B cell (primary cell): Measurements from ENCODE around the gene ATG7. TPM values are rescaled to one million over a fixed set of nuclear protein-coding genes. Genes with fewer than 3 reads are reported as not detected.

Source experiments
- ATAC-seq: fragments of 200-7000 bp; cut with Tn5 transposase; one replicate; pipeline ENCODE4 v1.10.0; 2021; ENCODE audit warnings: low read depth, mild to moderate bottlenecking, moderate number of reproducible peaks, moderate library complexity
- CTCF ChIA-PET: fragments of 350-600 bp; sonication (Branson Sonifier 250); formaldehyde crosslinking; loops from one replicate; lab custom pipeline; 2021; ENCODE audit warnings: antibody characterized with exemption, inconsistent platforms; lab: Charles Lee
- POLR2A ChIA-PET: fragments of 350-600 bp; sonication (Branson Sonifier 250); formaldehyde crosslinking; loops from one replicate; lab custom pipeline; 2021; ENCODE audit warnings: antibody characterized with exemption; lab: Charles Lee
- DNase-seq: peaks from one replicate; pipeline ENCODE4 v3.0.0; 2013
- H2AFZ ChIP-seq: 2 replicates; pipeline ENCODE4 v1.6.1; 2012; ENCODE audit warnings: mild to moderate bottlenecking, low read depth, low read length; ENCODE audit not compliant: insufficient read depth, poor library complexity, severe bottlenecking
- H3K27ac ChIP-seq, 2 donors: 1 replicate in 1 of 2; 2 replicates in 1 of 2; pipeline ENCODE4 v1.5.1; 2012 to 2013; ENCODE audit warnings: low read length in 2 of 2, mild to moderate bottlenecking in 2 of 2, moderate library complexity in 1 of 2
- H3K27me3 ChIP-seq, 4 experiments: fragments of 200-600 bp in 1 of 4; sonication (generic) in 1 of 4; replicated peaks in 1 of 4; 1 replicate in 2 of 4; 2 replicates in 2 of 4; pipeline versions ENCODE4 v1.6.1 to v1.7.0; 2013 to 2016; ENCODE audit warnings: low read length in 3 of 4, mild to moderate bottlenecking in 2 of 4, mixed read lengths in 1 of 4, moderate library complexity in 1 of 4; ENCODE audit not compliant: insufficient read depth in 4 of 4, control insufficient read depth in 3 of 4; ENCODE audit errors: control extremely low read depth in 1 of 4
- H3K36me3 ChIP-seq, 2 experiments: replicated peaks in 1 of 2; 1 replicate in 1 of 2; 2 replicates in 1 of 2; pipeline versions ENCODE4 v1.6.1 to v1.7.1; 2013; ENCODE audit warnings: low read length in 1 of 2; ENCODE audit not compliant: insufficient read depth in 2 of 2, control insufficient read depth in 1 of 2; ENCODE audit errors: control extremely low read depth in 1 of 2, extremely low read depth in 1 of 2
- H3K4me1 ChIP-seq, 2 donors: fragments of 200-600 bp in 1 of 2; sonication (generic) in 1 of 2; 1 replicate in 1 of 2; 2 replicates in 1 of 2; pipeline versions ENCODE4 v1.5.1 to v1.6.1; 2013 to 2017; ENCODE audit warnings: low read length in 2 of 2; ENCODE audit not compliant: control insufficient read depth in 2 of 2, insufficient read depth in 2 of 2
- H3K4me2 ChIP-seq: replicated peaks from 2 replicates; pipeline ENCODE3; 2012; ENCODE audit warnings: mild to moderate bottlenecking, low read depth, low read length; ENCODE audit not compliant: poor library complexity, severe bottlenecking
- H3K4me3 ChIP-seq, 5 experiments: fragments of 200-600 bp in 1 of 5; sonication (generic) in 1 of 5; 1 replicate in 3 of 5; 2 replicates in 2 of 5; pipeline versions ENCODE4 v1.5.1 to v1.7.0; 2011 to 2016; ENCODE audit warnings: low read length in 4 of 5, mild to moderate bottlenecking in 4 of 5, low read depth in 2 of 5, control low read depth in 1 of 5, moderate library complexity in 1 of 5; ENCODE audit not compliant: insufficient read depth in 1 of 5; ENCODE audit errors: control extremely low read depth in 1 of 5, extremely low read depth in 1 of 5
- H3K79me2 ChIP-seq: fragments of 200-600 bp; sonication (generic); one replicate; pipeline ENCODE4 v1.6.0; 2016; ENCODE audit warnings: low read length; ENCODE audit not compliant: control insufficient read depth, insufficient read depth
- H3K9ac ChIP-seq: fragments of 200-600 bp; sonication (generic); 2 replicates; pipeline ENCODE4 v1.6.1; 2017; ENCODE audit warnings: mild to moderate bottlenecking, low read length, moderate library complexity
- H3K9me3 ChIP-seq, 3 donors: one replicate each; pipeline versions ENCODE4 v1.6.1 to v1.7.1; 2013; ENCODE audit warnings: low read length in 2 of 3; ENCODE audit not compliant: control insufficient read depth in 2 of 3, insufficient read depth in 1 of 3; ENCODE audit errors: control extremely low read depth in 1 of 3
- H4K20me1 ChIP-seq: 2 replicates; pipeline ENCODE4 v1.6.0; 2012; ENCODE audit warnings: mild to moderate bottlenecking, low read length; ENCODE audit not compliant: insufficient read depth, control insufficient read depth, poor library complexity, severe bottlenecking
- H3K27ac Mint-ChIP-seq: one replicate; pipeline ENCODE4 v1.8.0; 2021; ENCODE audit warnings: mixed read lengths
- H3K27me3 Mint-ChIP-seq: one replicate; pipeline ENCODE4 v1.8.0; 2021; ENCODE audit warnings: mixed read lengths
- H3K4me1 Mint-ChIP-seq: one replicate; pipeline ENCODE4 v1.8.0; 2021; ENCODE audit warnings: mixed read lengths
- H3K4me3 Mint-ChIP-seq: one replicate; pipeline ENCODE4 v1.8.0; 2021; ENCODE audit warnings: mixed read lengths
- H3K9me3 Mint-ChIP-seq: one replicate; pipeline ENCODE4 v1.8.0; 2022; ENCODE audit warnings: mixed read lengths; ENCODE audit not compliant: insufficient read depth
- CTCF ChIP-seq: fragments of 200-600 bp; IDR thresholded peaks from one replicate; pipeline ENCODE4 v1.8.0; 2022; ENCODE audit warnings: antibody characterized with exemption, mild to moderate bottlenecking
- EZH2 ChIP-seq: IDR thresholded peaks from 2 replicates; pipeline ENCODE4 v1.6.1; 2012; ENCODE audit warnings: borderline replicate concordance, low read depth, mild to moderate bottlenecking, moderate library complexity, low read length; ENCODE audit not compliant: insufficient read depth, poor library complexity, severe bottlenecking
- WGBS: methylation state at CpG from one replicate; pipeline ENCODE4 v1.1.5; 2013; ENCODE audit warnings: missing lambda C conversion rate; ENCODE audit not compliant: insufficient coverage; 5-methylcytosine and 5-hydroxymethylcytosine counted together
- intact Hi-C: fragments of 100-400 bp; cut with micrococcal nuclease; formaldehyde crosslinking; loops from one replicate; pipeline ENCODE4 v1.10.0; 2022
- polyA plus RNA-seq: library from polyadenylated mRNA; depleted of rRNA; stranded (reverse); fragments of >200 nt; gene quantifications from 2 replicates; pipeline ENCODE4 v1.2.3, GENCODE V29; 2012
- total RNA-seq, 2 donors: library from RNA; stranded (reverse); fragments of 120-200 nt in 1 of 2; gene quantifications; 1 replicate in 1 of 2; 2 replicates in 1 of 2; pipeline versions ENCODE4 v1.2.3 to v1.2.4, GENCODE V29; 2013 to 2022

The ATG7 gene
- total and polyA plus RNA-seq, 2 donors (not counting 1 experiment from before 2014, with no cell fraction given), result 13.9 to 66.4 TPM

GRCh38 chr3:11581237-11582190 is 309.3 kb downstream of the ATG7 start:
- Mint-ChIP-seq H3K27me3 (no peaks in the 10 kb centered on the region), H3K4me3 (peak overlapping the region; percentile 7), H3K27ac (no peak overlapping the region), H3K9me3 (no peaks in the 10 kb centered on the region), H3K4me1 (peaks cover 40% of the 10 kb centered on the region)
- Histone ChIP-seq H3K9me3 (peaks cover 0 to 2% (median 0%) of the 10 kb centered on the region in 3 donors), H3K4me2 (peak overlapping the region; percentile 45), H4K20me1 (peaks cover 43% of the 10 kb centered on the region), H3K27ac (no peak overlapping the region), H2AFZ (no peak overlapping the region), H3K79me2 (peaks cover 93% of the 10 kb centered on the region), H3K9ac (no peak overlapping the region), H3K4me1 (peaks cover 17% of the 10 kb centered on the region in 2 donors), H3K4me3 (no peak overlapping the region), H3K27me3 (no peaks in the 10 kb centered on the region), H3K36me3 (peaks cover 1 to 5% of the 10 kb centered on the region in 2 experiments)
- ATAC-seq (no peak), DNase-seq (no peak)
- WGBS, result 93% methylated on average over 6 of the region's 16 CpGs
- POLR2A ChIA-PET, result no interaction called here
- TF ChIP-seq EZH2, result no peak
- TF ChIP-seq CTCF, result no peak
- intact Hi-C loops, result no loop called here
- CTCF ChIA-PET, result interaction anchor here (0.7 kb wide), 1 partner anchor 319 kb away, joined by 5 read pairs; no protein-coding TSS in a partner anchor
